Measurements from ENCODE around the gene HMCES.

Gene HMCES

GRCh38 chr3:129278966-129279906, 566 bp downstream of the HMCES start:
- TF ChIP-seq CTCF (conservative IDR thresholded peaks at IDR 0.05; ENCODE audit: low read depth, low read length): no peak
- peak overlapping the region; percentile 60 for H2AFZ ChIP-seq (ENCODE audit: low read depth)
- H3K36me3 ChIP-seq (ENCODE audit: insufficient read depth): no peaks in the 10 kb centered on the region
- peaks cover 94% of the 10 kb centered on the region for H3K4me1 ChIP-seq (ENCODE audit: low read depth, poor library complexity, severe bottlenecking)
- peak overlapping the region; percentile 69 for H3K9ac ChIP-seq
- H3K4me2 ChIP-seq: peak overlapping the region; percentile 91
- H3K79me2 ChIP-seq (ENCODE audit: insufficient read depth, low read depth): peaks cover 3% of the 10 kb centered on the region; the same call in 1 of the 2 replicates
- H3K4me3 ChIP-seq (IDR thresholded peaks at IDR 0.05; ENCODE audit: insufficient read depth, low read depth, low read length): peak overlapping the region; percentile 97
- peaks cover 6% of the 10 kb centered on the region; the same call in 1 of the 2 replicates for H3K27me3 ChIP-seq (ENCODE audit: insufficient read depth, low read depth)
- 0 out of 2 replicates have a peak, but pooled peaks cover 8% of the 10 kb centered on the region for H4K20me1 ChIP-seq (ENCODE audit: insufficient read depth)
- H3K27ac ChIP-seq: peak overlapping the region; percentile 24; the same call in 1 of the 2 replicates

GRCh38 chr3:129280183-129280582, 1.5 kb downstream of the HMCES start:
- Histone ChIP-seq H3K36me3 (ENCODE audit: insufficient read depth) (no peaks in the 10 kb centered on the region), H3K27me3 (ENCODE audit: insufficient read depth, low read depth) (peaks cover 6% of the 10 kb centered on the region; the same call in 1 of the 2 replicates), H3K9ac (no peak overlapping the region), H3K79me2 (ENCODE audit: insufficient read depth, low read depth) (peaks cover 5% of the 10 kb centered on the region; the same call in 1 of the 2 replicates), H3K4me1 (ENCODE audit: low read depth, poor library complexity, severe bottlenecking) (peaks cover 89% of the 10 kb centered on the region), H3K27ac (no peak overlapping the region), H3K4me2 (no peak overlapping the region; the same call in 1 of the 2 replicates), H4K20me1 (ENCODE audit: insufficient read depth) (0 out of 2 replicates have a peak, but pooled peaks cover 8% of the 10 kb centered on the region), H3K4me3 (IDR thresholded peaks at IDR 0.05; ENCODE audit: insufficient read depth, low read depth, low read length) (no peak overlapping the region), H2AFZ (ENCODE audit: low read depth) (no peak overlapping the region)
- TF ChIP-seq CTCF (conservative IDR thresholded peaks at IDR 0.05; ENCODE audit: low read depth, low read length): no peak

GRCh38 chr3:129281726-129282125, 3.1 kb downstream of the HMCES start:
- Histone ChIP-seq H3K4me2 (peak overlapping the region; percentile 45; the same call in 1 of the 2 replicates), H3K9ac (no peak overlapping the region), H3K4me1 (ENCODE audit: low read depth, poor library complexity, severe bottlenecking) (peaks cover 74% of the 10 kb centered on the region), H2AFZ (ENCODE audit: low read depth) (no peak overlapping the region), H3K27me3 (ENCODE audit: insufficient read depth, low read depth) (peaks cover 6% of the 10 kb centered on the region; the same call in 1 of the 2 replicates), H3K36me3 (ENCODE audit: insufficient read depth) (no peaks in the 10 kb centered on the region), H3K27ac (no peak overlapping the region; the same call in 1 of the 2 replicates), H3K4me3 (IDR thresholded peaks at IDR 0.05; ENCODE audit: insufficient read depth, low read depth, low read length) (no peak overlapping the region), H4K20me1 (ENCODE audit: insufficient read depth) (0 out of 2 replicates have a peak, but pooled peaks cover 3% of the 10 kb centered on the region), H3K79me2 (ENCODE audit: insufficient read depth, low read depth) (peaks cover 5% of the 10 kb centered on the region; the same call in 1 of the 2 replicates)
- no peak for TF ChIP-seq CTCF (conservative IDR thresholded peaks at IDR 0.05; ENCODE audit: low read depth, low read length)

- Histone ChIP-seq H3K4me2 (peak overlapping the region; percentile 45), H3K4me1 (ENCODE audit: low read depth, poor library complexity, severe bottlenecking) (peaks cover 63% of the 10 kb centered on the region), H3K4me3 (IDR thresholded peaks at IDR 0.05; ENCODE audit: insufficient read depth, low read depth, low read length) (no peak overlapping the region), H3K9ac (no peak overlapping the region; the same call in 1 of the 2 replicates), H3K36me3 (ENCODE audit: insufficient read depth) (no peaks in the 10 kb centered on the region), H3K79me2 (ENCODE audit: insufficient read depth, low read depth) (peaks cover 5% of the 10 kb centered on the region; the same call in 1 of the 2 replicates), H3K27me3 (ENCODE audit: insufficient read depth, low read depth) (peaks cover 6% of the 10 kb centered on the region; the same call in 1 of the 2 replicates), H4K20me1 (ENCODE audit: insufficient read depth) (0 out of 2 replicates have a peak, but pooled peaks cover 3% of the 10 kb centered on the region), H2AFZ (ENCODE audit: low read depth) (no peak overlapping the region), H3K27ac (peak overlapping the region; percentile 54)
- no peak for TF ChIP-seq CTCF (conservative IDR thresholded peaks at IDR 0.05; ENCODE audit: low read depth, low read length)
Measured at GRCh38 chr3:129282727-129283327, 4.2 kb downstream of the HMCES start.
